Prostate gland (tissue), 2 donors: ENCODE results near the gene CLASP2.

Experiments
- POLR2AphosphoS5 ChIP-seq: sonication (generic); formaldehyde crosslinking; IDR thresholded peaks from one replicate; pipeline ENCODE4 v1.6.1; 2017; ENCODE audit warnings: antibody characterized with exemption
- TF ChIP-seq, protein P1 (sequence below), 4 experiments: fragments of 200-600 bp in 2 of 4; fragments of 450-650 bp in 2 of 4; sonication (generic) in 2 of 4; IDR thresholded peaks; 1 replicate in 3 of 4; 2 replicates in 1 of 4; pipeline ENCODE4 v1.5.1; 2016 to 2019; ENCODE audit warnings: antibody characterized with exemption in 4 of 4, mild to moderate bottlenecking in 2 of 4, moderate library complexity in 2 of 4

DNA sequence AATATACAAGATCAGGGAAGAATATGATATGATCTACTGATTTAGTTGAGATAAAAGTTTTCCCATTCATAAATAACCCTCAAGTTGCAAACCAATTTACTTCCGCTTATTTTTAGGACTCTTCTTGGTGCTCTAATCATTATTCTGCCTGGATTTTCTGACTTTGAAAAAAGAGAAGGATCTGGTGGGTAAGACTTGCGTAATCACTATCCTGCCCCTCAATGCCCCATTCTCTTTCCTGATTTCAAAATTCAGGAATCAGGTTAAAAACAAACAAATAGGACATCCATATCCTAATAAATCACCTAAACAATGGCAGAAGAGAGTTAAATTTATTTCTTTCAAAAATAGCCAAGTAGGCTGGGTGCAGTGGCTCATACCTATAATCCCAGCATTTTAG, 127.5 kb downstream of the CLASP2 start:
- TF ChIP-seq, protein P1, sequence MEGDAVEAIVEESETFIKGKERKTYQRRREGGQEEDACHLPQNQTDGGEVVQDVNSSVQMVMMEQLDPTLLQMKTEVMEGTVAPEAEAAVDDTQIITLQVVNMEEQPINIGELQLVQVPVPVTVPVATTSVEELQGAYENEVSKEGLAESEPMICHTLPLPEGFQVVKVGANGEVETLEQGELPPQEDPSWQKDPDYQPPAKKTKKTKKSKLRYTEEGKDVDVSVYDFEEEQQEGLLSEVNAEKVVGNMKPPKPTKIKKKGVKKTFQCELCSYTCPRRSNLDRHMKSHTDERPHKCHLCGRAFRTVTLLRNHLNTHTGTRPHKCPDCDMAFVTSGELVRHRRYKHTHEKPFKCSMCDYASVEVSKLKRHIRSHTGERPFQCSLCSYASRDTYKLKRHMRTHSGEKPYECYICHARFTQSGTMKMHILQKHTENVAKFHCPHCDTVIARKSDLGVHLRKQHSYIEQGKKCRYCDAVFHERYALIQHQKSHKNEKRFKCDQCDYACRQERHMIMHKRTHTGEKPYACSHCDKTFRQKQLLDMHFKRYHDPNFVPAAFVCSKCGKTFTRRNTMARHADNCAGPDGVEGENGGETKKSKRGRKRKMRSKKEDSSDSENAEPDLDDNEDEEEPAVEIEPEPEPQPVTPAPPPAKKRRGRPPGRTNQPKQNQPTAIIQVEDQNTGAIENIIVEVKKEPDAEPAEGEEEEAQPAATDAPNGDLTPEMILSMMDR (IDR thresholded peaks at IDR 0.05) = no peak
- TF ChIP-seq POLR2AphosphoS5 = no peak
